ENCODE data around the gene NAPA. TPM values are rescaled to one million over a fixed set of nuclear protein-coding genes. Genes with fewer than 3 reads are reported as not detected.

The NAPA gene
- 96.4 and 113 TPM in 2 replicates for total RNA-seq

GRCh38 chr19:47514869-47515588 is at the start of gene NAPA:
NAPA (minus strand) TSS chr19:47515063; CDS start chr19:47514940, 123 bp downstream.

GRCh38 chr19:47483800-47484690 is 30.8 kb downstream of the NAPA start, which contains the start of gene KPTN:
KPTN (minus strand) TSS chr19:47484219; CDS start chr19:47484160, 59 bp downstream.

GRCh38 chr19:47471733-47472457 is 43.0 kb downstream of the NAPA start, which contains the start of gene SLC8A2:
SLC8A2 (minus strand) TSS chr19:47471893; CDS start chr19:47466403, 5,490 bp downstream.

Other genes starting within 250 kb of the NAPA start
- gene INAFM1, start 240.2 kb downstream of the NAPA start, total RNA-seq = 1.5 and 1.7 TPM in 2 replicates
- under 0.01 and 0.62 TPM in 2 replicates for gene C5AR1, start 205.2 kb downstream of the NAPA start, total RNA-seq
- 0.53 and 1.1 TPM in 2 replicates for gene C5AR2, start 182.9 kb downstream of the NAPA start, total RNA-seq
- gene DHX34, start 165.7 kb downstream of the NAPA start, total RNA-seq = 5.4 and 7.0 TPM in 2 replicates
- gene MEIS3, start 95.5 kb downstream of the NAPA start, total RNA-seq = 3.8 and 11.0 TPM in 2 replicates
- 0.12 TPM in 1 of 2 replicates, not detected in the other for gene SLC8A2, start 43.2 kb downstream of the NAPA start, total RNA-seq
- 4.2 and 4.8 TPM in 2 replicates for gene KPTN, start 30.8 kb downstream of the NAPA start, total RNA-seq
- gene ZNF541, start 58.1 kb upstream of the NAPA start, total RNA-seq = 0.12 and 0.13 TPM in 2 replicates
- 2.8 and 4.1 TPM in 2 replicates for gene BICRA, start 94.1 kb upstream of the NAPA start, total RNA-seq
- gene EHD2, start 198.4 kb upstream of the NAPA start, total RNA-seq = 146 and 197 TPM in 2 replicates
- gene NOP53, start 230.5 kb upstream of the NAPA start, total RNA-seq = 46.3 and 48.6 TPM in 2 replicates